ENCODE measurements around the gene KLHL25. TPM values are rescaled to one million over a fixed set of nuclear protein-coding genes. Genes with fewer than 3 reads are reported as not detected.

KLHL25 gene
- total RNA-seq, 1 experiment from 2014 or later: 18.4 TPM

DNA sequence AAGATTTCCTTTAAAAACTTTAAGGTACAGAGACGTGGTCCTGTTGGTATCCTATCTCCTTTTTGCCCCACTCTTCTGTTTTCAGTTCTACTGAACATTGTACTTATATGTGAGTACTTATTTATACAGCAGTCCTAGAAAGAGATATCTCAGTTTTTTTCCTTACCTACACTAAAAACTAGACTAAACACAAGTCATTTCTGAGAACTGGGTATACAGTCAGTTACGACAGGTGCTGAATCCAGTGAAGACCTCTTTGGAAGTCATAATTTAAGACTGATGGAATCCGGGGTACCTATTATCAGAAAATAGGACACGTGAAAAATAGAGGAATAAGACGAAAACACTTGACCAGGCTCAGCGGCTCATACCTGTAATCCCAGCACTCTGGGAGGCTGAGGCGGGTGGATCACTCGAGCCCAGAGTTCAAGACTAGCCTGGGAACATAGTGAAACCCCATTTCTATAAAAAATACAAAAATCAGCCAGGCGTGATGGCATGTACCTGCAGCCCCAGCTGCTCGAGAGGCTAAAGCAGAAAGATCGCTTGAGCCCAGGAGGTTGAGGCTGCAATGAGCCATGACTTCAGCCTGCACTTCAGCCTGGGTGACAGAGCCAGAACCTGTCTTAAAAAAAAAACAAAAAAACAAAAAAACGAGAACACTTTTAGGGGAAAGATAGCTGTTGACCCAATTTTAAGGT, 76.3 kb downstream of the KLHL25 start:
- H3K18ac ChIP-seq (ENCODE audit: insufficient read length, low read depth, low read length): no peak overlapping the region
- H2AK5ac ChIP-seq (ENCODE audit: insufficient read length, low read length): no peak overlapping the region
- H3K9me3 ChIP-seq (ENCODE audit: control insufficient read depth, low read depth, low read length): no peaks in the 10 kb centered on the region
- H4K8ac ChIP-seq (replicated peaks; ENCODE audit: insufficient read length, low read depth, low read length): no peak overlapping the region
- no peaks in the 10 kb centered on the region for H3K79me2 ChIP-seq (ENCODE audit: insufficient read depth, low read length)
- H3K79me1 ChIP-seq (ENCODE audit: insufficient read depth, low read depth, low read length, poor library complexity, severe bottlenecking): no peaks in the 10 kb centered on the region
- Mint-ChIP-seq H3K27me3 (ENCODE audit: low read depth) (no peaks in the 10 kb centered on the region), H3K36me3 (ENCODE audit: insufficient read depth in 1 of 3, low read depth in 3 of 3) (peaks cover 3 to 58% (median 51%) of the 10 kb centered on the region in 3 experiments; a peak in 6 of 7 replicates), H3K27ac (no peak overlapping the region), H3K4me3 (no peak overlapping the region), H3K9me3 (no peaks in the 10 kb centered on the region), H3K4me1 (peaks cover 6% of the 10 kb centered on the region in 2 experiments; a peak in 3 of 4 replicates)
- H3K14ac ChIP-seq (ENCODE audit: insufficient read depth, low read length): no peak overlapping the region
- no peaks in the 10 kb centered on the region for H3K23me2 ChIP-seq (ENCODE audit: insufficient read length, low read depth, low read length, poor library complexity, severe bottlenecking)
- H3K56ac ChIP-seq (ENCODE audit: insufficient read length, low read depth, low read length): no peak overlapping the region
- H3K4me1 ChIP-seq (ENCODE audit: insufficient read depth, low read length): no peaks in the 10 kb centered on the region
- H4K5ac ChIP-seq (ENCODE audit: insufficient read length, low read depth, low read length): no peak overlapping the region
- H2BK120ac ChIP-seq (ENCODE audit: low read depth, low read length, poor library complexity, severe bottlenecking): no peak overlapping the region
- H3K4me2 ChIP-seq (ENCODE audit: insufficient read depth, insufficient read length, low read length): no peak overlapping the region
- no peaks in the 10 kb centered on the region for H3K27me3 ChIP-seq (ENCODE audit: insufficient read depth, low read length)
- H3K23ac ChIP-seq (ENCODE audit: insufficient read length, low read depth, low read length): no peak overlapping the region
- no peak for DNase-seq
- H3K4ac ChIP-seq (ENCODE audit: low read depth, low read length): no peak overlapping the region
- H3T11ph ChIP-seq (ENCODE audit: low read length): no peak overlapping the region
- H3K27ac ChIP-seq (ENCODE audit: insufficient read length, low read depth, low read length): no peak overlapping the region
- no peak overlapping the region for H2BK12ac ChIP-seq (ENCODE audit: insufficient read length, low read depth, low read length)
- H4K91ac ChIP-seq (ENCODE audit: insufficient read length, low read depth, low read length): no peak overlapping the region
- H2AFZ ChIP-seq (ENCODE audit: low read length): no peak overlapping the region
- WGBS (ENCODE audit: extremely low coverage, insufficient read length, low lambda C conversion rate): no CpG with 5 or more reads among the region's 12 CpGs
- no peak overlapping the region for H2BK15ac ChIP-seq (ENCODE audit: low read depth, low read length)
- H4K20me1 ChIP-seq (ENCODE audit: control insufficient read depth, insufficient read depth, insufficient read length): no peaks in the 10 kb centered on the region
- TF ChIP-seq, protein P1, sequence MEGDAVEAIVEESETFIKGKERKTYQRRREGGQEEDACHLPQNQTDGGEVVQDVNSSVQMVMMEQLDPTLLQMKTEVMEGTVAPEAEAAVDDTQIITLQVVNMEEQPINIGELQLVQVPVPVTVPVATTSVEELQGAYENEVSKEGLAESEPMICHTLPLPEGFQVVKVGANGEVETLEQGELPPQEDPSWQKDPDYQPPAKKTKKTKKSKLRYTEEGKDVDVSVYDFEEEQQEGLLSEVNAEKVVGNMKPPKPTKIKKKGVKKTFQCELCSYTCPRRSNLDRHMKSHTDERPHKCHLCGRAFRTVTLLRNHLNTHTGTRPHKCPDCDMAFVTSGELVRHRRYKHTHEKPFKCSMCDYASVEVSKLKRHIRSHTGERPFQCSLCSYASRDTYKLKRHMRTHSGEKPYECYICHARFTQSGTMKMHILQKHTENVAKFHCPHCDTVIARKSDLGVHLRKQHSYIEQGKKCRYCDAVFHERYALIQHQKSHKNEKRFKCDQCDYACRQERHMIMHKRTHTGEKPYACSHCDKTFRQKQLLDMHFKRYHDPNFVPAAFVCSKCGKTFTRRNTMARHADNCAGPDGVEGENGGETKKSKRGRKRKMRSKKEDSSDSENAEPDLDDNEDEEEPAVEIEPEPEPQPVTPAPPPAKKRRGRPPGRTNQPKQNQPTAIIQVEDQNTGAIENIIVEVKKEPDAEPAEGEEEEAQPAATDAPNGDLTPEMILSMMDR (conservative IDR thresholded peaks at IDR 0.05): no peak
- H3K9ac ChIP-seq (ENCODE audit: extremely low read depth, insufficient read length, low read length): no peak overlapping the region
- H2BK5ac ChIP-seq (ENCODE audit: insufficient read length, low read length): no peak overlapping the region
- H2BK20ac ChIP-seq (ENCODE audit: low read depth, low read length, poor library complexity, severe bottlenecking): no peak overlapping the region
